M059J (cell line): ENCODE measurements around the gene BHLHA15. TPM values are rescaled to one million over a fixed set of nuclear protein-coding genes. Genes with fewer than 3 reads are reported as not detected.

Experiments used
- DNase-seq: peaks from one replicate; pipeline ENCODE4 v3.0.0-alpha.2; 2012; ENCODE audit warnings: low read depth
- total RNA-seq: library from RNA; depleted of rRNA; stranded (reverse); fragments of >200 nt; shearing (Covaris generic); gene quantifications from 2 replicates; pipeline ENCODE4 v1.2.3, GENCODE V29; 2014

The BHLHA15 gene
- total RNA-seq, 1 experiment from 2014 or later, result not detected

DNA sequence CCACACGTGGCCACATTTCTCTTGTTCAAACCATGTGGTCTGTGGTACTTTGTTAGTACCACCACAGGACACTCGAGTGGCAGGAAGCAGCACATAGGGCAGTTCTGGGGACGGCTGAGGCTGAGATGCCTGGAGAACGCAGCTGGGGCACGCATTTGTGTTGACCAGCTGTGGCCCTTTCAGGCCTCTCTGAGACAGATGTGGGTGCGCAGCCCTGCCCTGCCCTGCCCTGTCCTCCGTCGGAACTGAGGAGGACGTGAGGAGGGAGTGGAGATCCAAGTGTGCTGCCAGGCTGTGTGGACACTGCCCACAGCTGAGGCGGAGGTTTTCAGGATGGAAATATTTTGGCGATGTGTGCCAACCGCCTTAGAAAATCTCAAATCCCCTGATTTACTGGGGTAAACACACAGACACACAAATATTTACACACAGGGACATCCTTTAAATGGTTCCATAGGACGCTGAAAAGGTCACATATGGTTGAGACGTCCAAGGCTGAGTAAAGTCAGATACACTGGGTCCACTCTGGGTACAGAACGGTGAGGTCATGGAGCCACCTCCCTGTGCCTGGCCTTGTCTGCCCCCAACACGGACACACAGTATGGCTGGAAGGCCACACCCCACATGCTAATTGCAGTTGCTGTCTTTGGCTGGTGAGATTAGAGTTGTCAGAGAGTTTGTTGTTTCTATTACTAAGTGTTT is 14.8 kb downstream of the BHLHA15 start:
- DNase-seq, result no peak

DNA sequence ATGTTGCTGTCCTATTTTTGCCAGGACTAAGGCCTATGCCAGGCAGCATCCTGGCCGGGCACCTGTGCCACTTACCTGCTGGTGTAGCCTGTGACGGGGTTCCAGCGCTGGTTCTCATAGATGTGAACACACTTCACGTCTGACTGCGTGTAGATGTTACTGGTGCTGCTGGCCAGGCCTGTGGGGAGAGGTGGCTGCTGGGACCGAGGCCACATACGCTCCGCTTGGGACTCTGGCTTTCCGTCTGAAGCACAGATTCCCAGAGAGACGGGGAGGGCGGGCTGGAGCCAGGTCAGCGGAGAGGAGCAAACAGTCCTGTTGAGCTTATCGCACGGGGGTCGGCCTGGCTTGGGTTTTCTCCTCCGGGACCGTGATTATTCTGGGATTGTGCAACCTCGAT is 16.7 kb downstream of the BHLHA15 start:
- DNase-seq, result no peak

DNA sequence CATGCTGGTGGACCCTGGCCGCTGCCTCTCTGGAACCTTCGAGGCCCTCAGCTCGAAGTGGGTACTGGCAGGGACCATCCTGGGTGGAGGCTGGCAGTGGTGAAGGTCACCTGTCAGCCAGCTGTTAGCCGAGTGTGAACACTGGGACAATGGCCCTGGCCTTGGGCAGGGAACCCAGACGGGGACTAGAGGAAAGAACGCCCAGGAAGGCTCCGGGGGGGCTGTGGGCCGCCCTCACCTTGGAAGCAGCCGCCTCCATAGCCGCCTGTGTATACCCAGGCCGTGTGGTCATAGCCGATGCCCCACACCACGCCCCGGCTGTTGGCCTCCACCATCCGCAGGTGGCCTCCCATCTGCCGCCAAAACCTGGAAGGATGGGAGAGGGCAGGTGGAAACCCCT is 17.6 kb downstream of the BHLHA15 start:
- DNase-seq, result no peak

DNA sequence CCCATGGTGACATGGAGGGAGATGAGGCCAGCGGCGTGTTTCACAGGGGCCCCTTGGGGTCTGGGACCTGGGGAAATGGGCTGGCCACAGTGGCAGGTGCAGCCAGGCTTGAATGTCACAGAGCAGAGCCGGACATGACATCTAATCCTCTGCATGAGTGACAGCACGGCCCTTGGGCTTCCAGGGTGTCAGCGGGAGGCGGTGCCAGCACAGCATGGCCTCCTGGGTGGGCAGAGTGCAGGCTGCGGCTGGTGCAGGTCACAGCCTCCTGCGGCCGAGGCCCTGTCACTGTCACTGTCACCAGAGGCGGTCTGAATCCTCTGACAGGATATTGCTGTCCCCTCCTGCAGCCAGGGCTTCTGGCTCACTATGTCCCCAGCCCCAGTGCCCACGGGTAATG is 18.2 kb downstream of the BHLHA15 start:
- no peak for DNase-seq

DNA sequence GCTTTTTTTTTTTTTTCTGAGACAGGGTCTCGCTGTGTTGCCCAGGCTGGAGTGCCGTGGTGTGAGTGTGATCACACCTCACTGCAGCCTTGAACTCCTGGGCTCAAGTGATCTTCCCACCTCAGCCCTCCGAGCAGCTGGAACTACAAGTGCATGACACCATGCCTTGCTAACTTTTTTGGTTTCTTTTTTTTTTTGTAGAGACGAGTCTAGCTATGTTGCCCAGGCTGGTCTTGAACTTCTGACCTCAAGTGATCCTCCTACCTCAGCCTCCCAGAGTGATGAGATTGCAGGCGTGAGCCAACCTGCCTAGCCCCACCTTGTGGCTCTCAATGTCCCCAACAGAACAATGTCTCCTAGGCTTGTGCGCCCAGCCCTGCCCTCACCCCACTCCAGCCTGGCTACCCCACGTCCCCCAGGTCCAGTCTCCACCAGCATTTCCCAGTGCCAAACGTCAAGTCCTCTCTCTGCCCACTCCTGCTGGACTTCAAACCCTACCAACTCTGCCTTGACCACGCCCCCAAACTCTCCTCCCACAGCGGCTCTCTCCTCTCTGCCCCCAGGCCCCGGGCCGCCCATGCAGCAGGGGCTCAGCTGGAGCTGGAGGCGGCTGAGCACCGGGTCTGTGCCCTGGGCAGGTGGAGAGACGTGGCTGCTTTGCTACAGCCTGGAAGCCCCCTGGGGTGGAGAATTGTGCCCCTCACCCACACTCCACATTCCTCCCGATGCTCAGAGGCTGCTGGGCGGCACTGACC is 18.9 kb downstream of the BHLHA15 start:
- DNase-seq, result no peak

DNA sequence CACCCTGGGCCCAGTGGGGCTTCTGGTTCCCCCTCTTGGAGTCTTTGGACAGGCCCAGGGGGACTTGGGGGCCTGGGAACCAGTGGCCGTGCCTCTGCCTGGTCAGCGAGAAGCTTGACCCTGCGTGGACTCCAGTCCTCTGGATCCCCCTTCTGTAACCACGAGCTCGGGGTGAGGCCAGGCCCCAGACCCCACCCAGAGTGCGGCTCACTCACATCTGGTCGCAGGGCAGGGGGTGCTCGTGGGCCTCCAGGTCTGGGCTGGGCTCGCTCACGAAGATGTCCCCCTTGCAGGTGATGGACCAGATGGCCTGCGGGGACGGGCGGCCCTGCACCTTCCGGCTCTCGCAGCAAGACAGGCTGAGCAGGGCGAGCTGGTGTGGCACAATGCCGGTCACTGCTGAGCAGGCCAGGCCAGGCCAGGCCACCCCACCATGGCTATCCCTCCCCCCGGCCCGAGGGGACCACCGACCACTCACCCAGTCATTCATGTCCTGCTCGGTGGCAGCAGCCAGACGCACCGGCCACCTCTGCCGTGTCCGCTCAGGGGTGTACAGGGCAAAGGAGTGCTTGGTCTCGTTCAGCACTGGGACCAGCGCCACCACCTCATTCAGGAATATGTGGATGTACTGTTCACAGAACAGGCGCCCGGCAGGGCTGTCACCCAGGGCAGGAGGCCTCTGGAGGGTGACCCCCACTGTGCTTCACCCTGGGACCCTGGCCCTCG is 19.7 kb downstream of the BHLHA15 start:
- no peak for DNase-seq

DNA sequence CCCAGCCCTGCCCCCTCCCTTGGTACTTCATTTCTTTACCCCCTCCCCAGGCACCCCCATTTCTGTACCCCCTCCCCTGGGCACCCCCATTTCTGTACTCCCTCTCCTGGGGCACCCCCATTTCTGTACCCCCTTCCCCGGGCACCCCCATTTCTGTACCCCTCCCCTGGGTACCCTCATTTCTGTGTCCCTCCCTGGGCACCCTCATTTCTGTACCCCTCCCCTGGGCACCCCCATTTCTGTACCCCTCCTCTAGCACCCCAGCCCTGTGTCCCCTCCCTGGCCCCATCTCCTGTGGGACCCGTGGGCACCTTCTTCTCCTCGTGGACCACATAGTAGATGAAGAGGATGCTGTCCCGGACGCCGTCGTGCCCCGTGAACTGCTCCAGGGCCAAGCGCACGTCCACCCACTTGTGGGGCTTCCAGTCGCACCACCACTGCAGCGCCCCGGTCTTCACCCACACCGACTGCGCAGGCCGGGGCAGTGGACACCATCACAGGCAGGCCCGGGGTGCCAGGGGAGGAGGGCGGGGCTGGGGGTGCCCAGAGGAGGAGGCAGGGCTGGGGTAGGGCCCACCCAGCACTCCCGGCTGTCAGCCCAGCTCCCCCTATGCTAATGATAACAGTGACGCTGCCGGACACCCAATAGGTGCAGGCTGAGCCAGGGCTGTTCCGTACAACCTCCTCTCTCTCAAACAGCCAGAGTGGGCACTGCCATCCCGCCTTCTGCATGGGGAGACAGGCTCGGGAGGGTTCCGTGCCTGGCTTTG is 20.4 kb downstream of the BHLHA15 start:
- no peak for DNase-seq

DNA sequence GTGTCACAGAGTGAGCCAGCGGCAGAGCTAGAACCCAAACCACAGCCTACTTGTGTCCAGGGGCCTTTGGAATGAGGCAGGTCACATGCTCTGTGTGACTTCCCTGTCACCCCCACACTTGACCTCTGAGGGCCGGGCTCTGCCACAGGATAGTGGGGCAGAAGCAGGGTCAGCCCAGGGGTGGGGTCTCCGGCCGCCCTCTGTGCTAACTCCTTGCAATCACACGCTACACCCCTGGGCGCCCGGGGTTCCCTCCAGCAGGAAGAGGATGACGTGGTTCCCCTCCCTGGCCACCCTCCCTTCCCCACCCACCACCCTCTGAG is 21.0 kb downstream of the BHLHA15 start:
- no peak for DNase-seq

DNA sequence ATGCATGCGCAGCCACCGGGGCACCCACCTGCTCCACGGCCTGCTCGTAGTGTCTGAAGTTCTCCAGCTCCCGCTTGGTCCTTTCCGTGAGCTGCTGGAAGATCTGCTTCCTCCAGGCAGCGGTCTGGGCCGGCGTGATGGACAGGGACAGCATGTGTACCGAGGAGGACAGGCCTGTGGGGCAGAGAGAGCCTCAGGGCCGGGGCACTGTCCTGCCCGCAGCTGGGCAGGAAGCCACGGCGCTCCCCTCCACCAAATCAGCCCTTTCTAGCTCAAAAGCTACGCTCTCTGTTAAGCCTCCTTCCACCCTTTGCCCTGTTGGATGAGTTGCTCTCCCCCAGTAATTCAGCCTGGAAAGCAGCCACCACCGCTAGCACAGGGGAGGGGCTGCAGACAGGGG is 21.6 kb downstream of the BHLHA15 start:
- DNase-seq, result no peak

DNA sequence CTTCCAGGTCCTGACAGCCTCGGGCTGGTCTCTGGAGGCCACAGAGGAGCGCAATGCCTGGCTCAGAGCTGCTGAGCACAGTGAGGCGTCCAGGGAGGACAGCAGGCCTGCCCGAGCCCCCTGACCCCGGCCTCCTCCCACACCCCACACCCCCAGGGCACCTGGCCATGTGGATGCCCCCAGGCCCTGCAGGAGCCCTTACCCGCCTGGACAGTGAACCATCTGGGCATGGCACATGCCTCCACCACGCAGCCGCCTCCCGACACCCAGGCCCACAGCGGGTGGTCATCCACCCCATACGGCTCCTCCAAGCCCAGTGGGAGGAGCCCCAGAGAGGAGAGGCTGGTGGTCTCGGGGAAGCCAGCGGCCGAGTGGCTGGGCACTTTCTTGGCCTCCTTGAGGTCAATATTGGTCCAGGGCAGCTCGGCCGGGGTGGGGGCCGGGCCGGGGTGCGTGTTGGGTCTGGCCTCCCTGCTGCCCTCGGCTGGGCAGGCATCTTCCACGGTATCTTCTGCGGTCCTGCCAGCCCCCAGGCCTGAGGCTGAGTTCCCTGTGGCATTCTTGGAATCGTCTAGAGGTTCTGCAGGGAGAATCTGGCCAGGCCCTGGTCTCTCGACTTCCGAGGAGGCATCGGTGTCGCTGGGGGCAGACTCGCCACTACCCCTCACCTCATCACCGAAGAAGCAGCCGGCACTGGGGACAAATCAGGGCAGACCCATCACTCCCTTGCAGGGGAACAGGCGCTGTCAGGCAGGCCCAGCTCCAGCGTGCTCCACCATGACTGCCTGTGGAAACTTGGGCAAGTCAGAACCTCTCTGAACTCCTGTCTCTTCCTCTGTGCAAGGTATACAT is 22.2 kb downstream of the BHLHA15 start:
- no peak for DNase-seq

DNA sequence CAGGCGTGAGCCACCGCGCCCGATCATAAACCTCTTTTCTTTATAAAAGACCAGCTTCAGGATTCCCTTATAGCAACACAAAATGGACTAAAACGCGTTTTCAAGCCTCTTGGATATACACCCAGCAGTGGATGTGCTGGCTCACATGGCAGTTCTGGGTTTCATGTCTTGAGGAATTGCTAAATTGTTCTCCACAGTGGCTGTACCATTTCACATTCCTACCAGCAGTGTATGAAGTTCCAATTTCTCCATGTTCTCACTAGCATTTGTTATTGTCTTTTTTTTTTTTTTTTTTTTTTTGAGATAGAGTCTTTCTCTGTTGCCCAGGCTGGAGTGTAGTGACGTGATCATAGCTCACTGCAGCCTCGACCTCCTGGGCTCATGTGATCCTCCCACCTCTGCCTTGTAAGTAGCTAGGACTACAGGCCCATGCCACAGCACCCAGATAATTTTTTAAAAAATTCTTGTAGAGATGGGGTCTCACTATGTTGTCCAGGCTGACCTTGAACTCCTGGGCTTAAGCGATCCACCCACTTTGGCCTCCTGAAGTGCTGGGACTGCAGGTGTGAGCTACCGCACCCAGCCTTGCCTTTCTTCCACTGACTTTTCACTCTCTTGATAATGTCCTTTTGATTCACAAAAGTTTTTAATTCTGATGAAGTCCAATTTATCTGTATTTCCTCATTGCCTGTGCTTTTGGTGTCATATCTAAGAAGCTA is 23.3 kb downstream of the BHLHA15 start:
- no peak for DNase-seq

DNA sequence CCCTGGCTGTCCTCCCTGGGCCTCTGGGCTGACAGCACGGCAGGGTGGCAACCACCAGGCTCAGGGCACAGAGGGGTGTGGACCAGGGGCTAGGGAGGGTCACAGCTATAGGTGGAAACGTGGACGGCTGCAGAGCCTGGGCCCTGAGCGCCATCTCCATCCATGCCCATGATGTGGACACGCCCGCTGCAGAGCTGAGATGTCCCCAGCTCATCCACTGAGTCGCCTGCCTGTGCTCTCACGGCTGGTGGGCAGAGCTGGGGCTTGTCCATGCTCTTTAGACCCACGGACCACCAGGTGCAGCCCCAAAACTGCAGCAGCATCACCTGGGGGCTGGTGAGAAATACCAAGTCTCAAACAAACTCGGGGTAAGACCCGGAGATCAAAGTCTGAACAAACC is 24.7 kb downstream of the BHLHA15 start:
- no peak for DNase-seq

DNA sequence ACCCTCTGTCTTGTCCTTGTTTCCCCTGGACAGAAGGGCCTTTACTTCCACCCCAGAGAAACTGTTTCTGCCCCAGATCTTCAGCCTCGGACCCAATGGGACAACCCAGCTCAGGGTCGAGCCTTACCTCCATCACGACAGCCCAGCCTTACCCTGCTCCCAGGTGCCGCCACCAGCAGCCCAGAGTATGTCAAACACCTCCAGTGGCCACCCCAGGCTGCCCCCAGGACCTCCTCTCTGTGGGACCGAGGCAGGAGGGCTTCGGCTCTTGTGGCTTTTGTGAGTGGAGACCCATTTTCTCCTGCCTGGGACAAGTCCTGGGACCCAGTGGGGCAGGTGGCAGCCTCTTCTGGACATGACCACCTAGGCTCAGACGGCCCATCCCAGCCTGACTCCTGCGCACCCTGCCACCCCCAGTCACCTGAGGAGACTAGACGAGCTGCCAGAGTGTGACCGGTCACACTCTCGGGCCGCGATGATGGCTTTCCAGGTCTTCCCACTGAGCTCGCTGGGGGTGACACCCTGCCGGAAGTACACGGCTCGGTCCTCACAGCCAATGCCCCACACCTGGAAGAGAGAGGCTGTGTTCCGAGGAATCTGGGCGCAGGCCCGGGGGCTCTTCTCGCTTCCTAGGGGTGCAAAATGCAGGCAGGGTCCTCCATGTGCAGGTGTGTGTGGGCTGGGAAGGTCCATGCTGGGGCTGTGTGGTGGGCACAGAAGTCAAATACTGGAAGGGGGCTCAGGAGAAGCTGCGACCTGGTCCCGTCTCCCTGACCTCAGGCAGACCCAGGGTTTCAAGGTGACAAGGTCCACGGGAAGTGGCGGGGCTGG is 25.3 kb downstream of the BHLHA15 start:
- no peak for DNase-seq

DNA sequence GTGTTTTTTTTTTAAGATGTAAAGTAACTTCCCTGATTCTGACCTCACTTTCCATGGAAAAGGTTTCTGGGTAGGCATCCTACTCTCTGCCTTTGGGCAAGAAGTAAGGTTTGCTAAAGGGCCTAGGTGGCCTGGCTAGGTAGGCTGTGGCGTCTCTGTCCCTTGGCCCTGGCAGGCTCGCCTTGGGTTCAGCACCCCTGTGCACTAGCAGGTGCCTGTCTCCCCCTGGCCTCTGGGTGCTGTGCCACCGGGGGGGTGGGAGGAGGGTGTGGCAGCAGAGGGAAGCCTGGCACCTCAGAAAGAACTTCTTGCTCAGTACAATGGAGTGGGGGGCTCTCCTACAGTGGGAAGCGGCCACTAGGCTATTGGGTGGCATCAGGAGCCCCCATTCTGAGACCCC is 26.8 kb downstream of the BHLHA15 start:
- no peak for DNase-seq

DNA sequence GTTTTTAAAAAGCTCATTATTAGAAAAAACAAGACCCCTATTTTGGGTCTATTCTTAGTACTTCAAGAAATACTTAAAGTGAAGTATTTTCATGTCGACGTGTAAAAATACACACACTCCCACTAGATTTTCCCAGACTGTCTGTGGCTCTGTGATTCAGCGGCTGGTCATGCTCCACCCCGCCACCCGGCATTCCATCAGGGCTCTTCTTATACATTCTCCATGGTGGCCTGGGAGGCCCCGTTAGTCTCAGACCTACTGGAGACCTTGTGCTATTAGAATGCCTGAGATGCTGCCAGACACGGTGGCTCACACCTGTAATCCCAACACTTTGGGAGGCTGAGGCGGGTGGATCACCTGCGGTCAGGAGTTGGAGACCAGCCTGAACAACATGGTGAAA is 27.7 kb downstream of the BHLHA15 start:
- DNase-seq, result no peak

DNA sequence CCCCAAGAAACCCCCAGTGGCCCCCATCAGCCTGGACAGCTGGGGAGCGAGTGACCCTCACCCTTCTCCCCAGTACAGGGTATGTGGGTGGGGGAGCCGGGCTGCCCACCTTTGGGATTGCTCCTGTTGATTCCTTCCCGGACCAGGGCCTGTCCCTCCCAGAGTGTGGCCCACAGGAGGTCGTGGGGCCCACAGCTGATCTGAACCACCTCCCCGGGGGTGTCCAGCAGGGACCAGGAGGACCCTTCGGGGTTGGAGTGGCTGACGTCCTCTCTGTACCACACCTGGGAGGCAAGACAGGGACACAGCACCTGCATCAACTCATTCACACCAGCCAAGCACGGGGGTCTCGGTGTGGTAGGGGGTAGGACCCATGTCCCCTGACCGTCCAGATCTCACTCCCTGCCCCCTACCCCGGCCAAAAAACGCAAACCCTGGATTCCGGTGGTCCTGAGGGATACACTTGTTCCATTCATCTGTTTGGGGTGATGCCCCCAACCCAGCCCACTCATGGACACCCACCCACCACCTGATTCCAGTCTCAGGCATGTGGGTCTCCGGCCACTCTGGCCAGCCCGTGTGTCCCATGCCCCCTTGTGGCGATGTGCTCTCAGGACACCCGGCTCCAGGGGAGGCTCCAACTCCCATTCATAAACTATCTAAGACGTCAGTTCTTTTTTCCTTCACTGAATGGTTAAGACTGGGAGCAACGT is 29.9 kb downstream of the BHLHA15 start:
- DNase-seq, result peak; percentile 22

DNA sequence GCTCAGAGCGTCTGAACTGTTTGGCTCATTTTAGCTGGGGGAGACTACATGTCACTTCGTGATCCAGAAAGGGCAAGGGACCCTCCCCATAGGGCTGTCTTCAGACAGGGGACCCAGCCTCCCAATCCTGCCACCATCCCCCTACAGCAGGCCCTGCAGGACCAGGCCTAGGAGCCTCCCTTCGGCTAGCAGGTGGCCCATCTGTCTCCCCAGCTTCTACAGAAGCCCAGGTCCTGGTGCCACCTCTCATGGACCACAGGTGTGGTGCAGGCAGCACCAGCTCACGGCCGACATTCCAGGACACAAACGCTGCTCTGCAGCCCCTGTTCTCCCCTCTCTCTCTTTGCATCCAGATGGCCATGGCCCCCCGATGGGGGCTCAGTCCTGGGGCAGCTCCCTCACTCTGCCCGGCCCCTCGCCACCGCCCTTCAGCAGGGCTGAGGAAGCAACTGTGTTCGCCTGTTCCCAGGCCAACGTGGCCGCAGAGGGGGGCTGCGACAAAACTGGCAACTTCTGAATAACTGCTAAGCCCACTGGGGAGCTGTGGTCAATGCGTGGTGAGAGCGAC is 30.5 kb downstream of the BHLHA15 start:
- DNase-seq, result no peak

DNA sequence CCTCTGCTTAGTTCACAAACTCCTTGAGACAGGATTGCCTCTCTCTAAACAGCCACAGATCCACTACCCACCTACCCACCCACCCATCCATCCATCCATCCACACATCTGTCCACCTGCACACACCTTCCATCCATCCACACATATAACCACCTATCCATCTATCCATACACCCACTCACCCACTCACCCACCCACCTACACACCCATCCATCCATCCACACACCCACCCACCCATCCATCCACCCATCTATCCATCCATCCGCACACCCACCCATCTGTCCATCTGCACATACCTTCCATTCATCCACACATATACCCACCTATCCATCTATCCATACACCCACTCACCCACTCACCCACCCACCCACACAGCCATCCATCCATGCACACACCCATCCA is 31.1 kb downstream of the BHLHA15 start:
- DNase-seq, result no peak

DNA sequence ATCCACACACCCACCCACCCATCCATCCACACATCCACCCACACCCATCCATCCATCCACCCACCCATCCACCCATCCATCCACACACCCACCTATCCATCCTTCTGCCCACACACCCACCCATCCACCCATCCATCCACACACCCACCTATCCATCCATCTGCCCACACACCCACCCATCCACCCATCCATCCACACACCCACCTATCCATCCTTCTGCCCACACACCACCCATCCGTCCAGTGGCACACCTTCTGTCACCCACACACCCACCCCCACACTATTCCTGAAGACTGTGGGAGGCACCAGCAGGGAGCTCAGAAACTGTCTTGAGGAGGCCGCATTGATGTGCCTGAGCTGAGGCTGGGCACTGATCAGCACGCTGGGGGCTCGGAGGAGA is 31.7 kb downstream of the BHLHA15 start:
- no peak for DNase-seq
